Keratinocyte (primary cell): ENCODE data around the gene CGREF1. TPM values are rescaled to one million over a fixed set of nuclear protein-coding genes. Genes with fewer than 3 reads are reported as not detected.

Experiments used
- DNase-seq: peaks from one replicate; pipeline ENCODE4 v3.0.0-alpha.2; 2011; ENCODE audit warnings: low read depth, missing footprints, low spot score
- FAIRE-seq: peaks from 2 replicates; lab custom pipeline; 2011; peaks lifted over from hg19 to GRCh38; lab: Jason Lieb, UNC
- H2AFZ ChIP-seq: 2 replicates; pipeline ENCODE4 v1.6.0; 2012; ENCODE audit warnings: low read length, control low read depth, inconsistent platforms; ENCODE audit not compliant: control insufficient read depth
- H3K27ac ChIP-seq: 2 replicates; pipeline ENCODE4 v1.5.1; 2011; ENCODE audit warnings: low read length; ENCODE audit not compliant: control insufficient read depth, insufficient read depth
- H3K27me3 ChIP-seq: 3 replicates; pipeline ENCODE4 v1.6.0; 2011; ENCODE audit warnings: low read length; ENCODE audit not compliant: control insufficient read depth, insufficient read depth; ENCODE audit errors: extremely low read depth
- H3K36me3 ChIP-seq, 2 experiments: 2 replicates in 1 of 2; 3 replicates in 1 of 2; pipeline ENCODE4 v1.5.1; 2011; ENCODE audit warnings: low read length in 2 of 2, mild to moderate bottlenecking in 1 of 2; ENCODE audit not compliant: control insufficient read depth in 2 of 2, insufficient read depth in 2 of 2; ENCODE audit errors: extremely low read depth in 1 of 2
- H3K4me1 ChIP-seq: 3 replicates; pipeline ENCODE4 v1.5.1; 2011; ENCODE audit warnings: low read length; ENCODE audit not compliant: control insufficient read depth, insufficient read depth; ENCODE audit errors: extremely low read depth
- H3K4me2 ChIP-seq: 3 replicates; pipeline ENCODE4 v1.6.0; 2011; ENCODE audit warnings: low read depth, low read length; ENCODE audit not compliant: control insufficient read depth, insufficient read depth; ENCODE audit errors: extremely low read depth
- H3K4me3 ChIP-seq, 3 experiments: fragments of 200-600 bp in 1 of 3; sonication (generic) in 1 of 3; 2 replicates in 2 of 3; 3 replicates in 1 of 3; pipeline ENCODE4 v1.5.1; 2011 to 2016; ENCODE audit warnings: low read length in 3 of 3, mild to moderate bottlenecking in 3 of 3, control low read depth in 2 of 3, inconsistent platforms in 1 of 3, low read depth in 1 of 3, mixed read lengths in 1 of 3, mixed run types in 1 of 3, moderate library complexity in 1 of 3; ENCODE audit not compliant: control insufficient read depth in 2 of 3, insufficient read depth in 2 of 3; ENCODE audit errors: extremely low read depth in 1 of 3
- H3K79me2 ChIP-seq: 2 replicates; pipeline ENCODE4 v1.6.0; 2012; ENCODE audit warnings: low read length; ENCODE audit not compliant: control insufficient read depth, insufficient read depth
- H3K9ac ChIP-seq: 3 replicates; pipeline ENCODE4 v1.6.0; 2011; ENCODE audit warnings: low read length; ENCODE audit not compliant: control insufficient read depth, insufficient read depth; ENCODE audit errors: extremely low read depth
- H3K9me1 ChIP-seq: 3 replicates; pipeline ENCODE4 v1.6.0; 2011; ENCODE audit warnings: low read length; ENCODE audit not compliant: control insufficient read depth, insufficient read depth; ENCODE audit errors: extremely low read depth
- H3K9me3 ChIP-seq: 2 replicates; pipeline ENCODE4 v1.5.1; 2012; ENCODE audit warnings: low read depth, low read length; ENCODE audit not compliant: control insufficient read depth
- H4K20me1 ChIP-seq: 3 replicates; pipeline ENCODE4 v1.6.0; 2011; ENCODE audit warnings: low read length; ENCODE audit not compliant: control insufficient read depth, insufficient read depth; ENCODE audit errors: extremely low read depth
- EZH2 ChIP-seq: IDR thresholded peaks from one replicate; pipeline ENCODE4 v1.6.1; 2012; ENCODE audit warnings: inconsistent platforms, mild to moderate bottlenecking, low read length, moderate library complexity
- dilution Hi-C: fragments of 300-500 bp; cut with MboI; formaldehyde crosslinking; loops from one replicate; pipeline ENCODE4 v1.7.0; 2020; ENCODE audit warnings: low sequenced_read_pairs; ENCODE audit not compliant: extremely low pct_ligation_motif_present
- polyA plus RNA-seq, 5 experiments: library from polyadenylated mRNA; depleted of rRNA in 3 of 5; stranded (reverse) in 3 of 5; stranded (forward) in 1 of 5; unstranded in 1 of 5; fragments of >200 nt; gene quantifications; 1 replicate in 1 of 5; 2 replicates in 3 of 5; 3 replicates in 1 of 5; pipeline versions ENCODE4 v1.2.1 to v1.2.3, GENCODE V29; 2011 to 2012; ENCODE audit warnings: missing spikeins in 2 of 5, low read depth in 1 of 5, low replicate concordance in 1 of 5
- TF ChIP-seq, protein P1 (sequence below), 3 experiments: IDR thresholded peaks in 1 of 3; conservative IDR thresholded peaks in 1 of 3; optimal IDR thresholded peaks in 1 of 3; 2 replicates in 2 of 3; 3 replicates in 1 of 3; pipeline versions ENCODE3 to v1.5.1; 2011; ENCODE audit warnings: low read length in 3 of 3, mild to moderate bottlenecking in 3 of 3, moderate library complexity in 2 of 3, control low read depth in 1 of 3, inconsistent platforms in 1 of 3; ENCODE audit not compliant: insufficient read depth in 2 of 3; ENCODE audit errors: extremely low read depth in 1 of 3

Gene CGREF1
- polyA plus RNA-seq, 1 donor (not counting 4 experiments of a cell fraction or from before 2014, with no cell fraction given), result 1.3 TPM

DNA sequence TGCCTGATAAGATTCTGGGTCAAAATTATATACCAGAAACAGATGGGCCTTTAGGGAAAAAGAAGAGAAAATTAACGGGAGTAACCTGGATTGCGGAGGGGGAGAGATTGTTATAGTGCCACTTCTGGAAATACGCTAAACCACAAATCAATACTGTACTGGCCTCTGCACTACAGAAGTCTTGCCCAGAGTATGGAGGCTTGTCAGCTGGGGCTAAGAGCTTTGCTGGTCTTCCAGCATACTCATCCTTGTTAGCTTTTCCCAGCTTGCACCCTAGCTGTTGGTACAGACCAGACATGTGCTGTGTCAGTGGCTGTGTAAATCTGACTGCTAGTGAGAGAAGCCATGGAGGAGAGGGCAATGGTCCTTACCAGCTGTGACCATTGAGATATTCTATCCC lies 58.6 kb downstream of the CGREF1 start:
- FAIRE-seq (no peak), DNase-seq (no peak)
- Histone ChIP-seq H4K20me1 (no peaks in the 10 kb centered on the region), H3K79me2 (no peaks in the 10 kb centered on the region), H3K9ac (no peak overlapping the region), H3K4me2 (no peak overlapping the region), H3K4me3 (no peak overlapping the region), H3K27ac (no peak overlapping the region), H3K9me3 (no peaks in the 10 kb centered on the region), H3K4me1 (no peaks in the 10 kb centered on the region), H2AFZ (no peak overlapping the region), H3K27me3 (no peaks in the 10 kb centered on the region), H3K9me1 (no peaks in the 10 kb centered on the region), H3K36me3 (peaks cover 13 to 16% of the 10 kb centered on the region in 2 experiments)
- dilution Hi-C loops, result no loop called here
- TF ChIP-seq, protein P1, sequence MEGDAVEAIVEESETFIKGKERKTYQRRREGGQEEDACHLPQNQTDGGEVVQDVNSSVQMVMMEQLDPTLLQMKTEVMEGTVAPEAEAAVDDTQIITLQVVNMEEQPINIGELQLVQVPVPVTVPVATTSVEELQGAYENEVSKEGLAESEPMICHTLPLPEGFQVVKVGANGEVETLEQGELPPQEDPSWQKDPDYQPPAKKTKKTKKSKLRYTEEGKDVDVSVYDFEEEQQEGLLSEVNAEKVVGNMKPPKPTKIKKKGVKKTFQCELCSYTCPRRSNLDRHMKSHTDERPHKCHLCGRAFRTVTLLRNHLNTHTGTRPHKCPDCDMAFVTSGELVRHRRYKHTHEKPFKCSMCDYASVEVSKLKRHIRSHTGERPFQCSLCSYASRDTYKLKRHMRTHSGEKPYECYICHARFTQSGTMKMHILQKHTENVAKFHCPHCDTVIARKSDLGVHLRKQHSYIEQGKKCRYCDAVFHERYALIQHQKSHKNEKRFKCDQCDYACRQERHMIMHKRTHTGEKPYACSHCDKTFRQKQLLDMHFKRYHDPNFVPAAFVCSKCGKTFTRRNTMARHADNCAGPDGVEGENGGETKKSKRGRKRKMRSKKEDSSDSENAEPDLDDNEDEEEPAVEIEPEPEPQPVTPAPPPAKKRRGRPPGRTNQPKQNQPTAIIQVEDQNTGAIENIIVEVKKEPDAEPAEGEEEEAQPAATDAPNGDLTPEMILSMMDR (optimal IDR thresholded peaks at IDR 0.05 in 1 of 3, IDR thresholded peaks at IDR 0.05 in 1 of 3, conservative IDR thresholded peaks at IDR 0.05 in 1 of 3; ENCODE audit: extremely low read depth in 1 of 3, insufficient read depth in 2 of 3, low read length in 3 of 3), result no peak
- no peak for TF ChIP-seq EZH2

GRCh38 chr2:27059141-27059820 lies 59.6 kb downstream of the CGREF1 start:
- no peaks in the 10 kb centered on the region for H3K9me3 ChIP-seq
- H4K20me1 ChIP-seq, result no peaks in the 10 kb centered on the region
- H3K4me2 ChIP-seq, result no peak overlapping the region
- no peaks in the 10 kb centered on the region for H3K4me1 ChIP-seq
- TF ChIP-seq, protein P1 (optimal IDR thresholded peaks at IDR 0.05 in 1 of 3, IDR thresholded peaks at IDR 0.05 in 1 of 3, conservative IDR thresholded peaks at IDR 0.05 in 1 of 3; ENCODE audit: extremely low read depth in 1 of 3, insufficient read depth in 2 of 3, low read length in 3 of 3), result no peak
- no peak for TF ChIP-seq EZH2
- H3K27me3 ChIP-seq, result no peaks in the 10 kb centered on the region
- FAIRE-seq, result no peak
- no peaks in the 10 kb centered on the region for H3K79me2 ChIP-seq
- dilution Hi-C loops, result no loop called here
- H3K27ac ChIP-seq, result no peak overlapping the region
- H3K9me1 ChIP-seq, result no peaks in the 10 kb centered on the region
- H3K4me3 ChIP-seq, result no peak overlapping the region
- peaks cover 16 to 19% of the 10 kb centered on the region in 2 experiments for H3K36me3 ChIP-seq
- no peak overlapping the region for H2AFZ ChIP-seq
- DNase-seq, result no peak
- H3K9ac ChIP-seq, result no peak overlapping the region
